MCF 10A (cell line): ENCODE measurements around the gene ATP6V0E1. TPM values are rescaled to one million over a fixed set of nuclear protein-coding genes. Genes with fewer than 3 reads are reported as not detected.
A peak's percentile ranks its signal among the peaks of the same experiment; 100 is the strongest.

Experiments used
- BruUV-seq: library from RNA; stranded (reverse); fragments of 400-500 nt; replicated peaks from 2 replicates; lab custom pipeline; 2021; lab: Mats Ljungman, UMichigan
- CTCF ChIA-PET: fragments of 300-600 bp; sonication (Branson Sonifier 250); formaldehyde crosslinking; extraction: SDS; loops from one replicate; lab custom pipeline; 2021; ENCODE audit warnings: antibody characterized with exemption, inconsistent platforms; lab: Yijun Ruan, JAX
- POLR2A ChIA-PET: fragments of 300-600, 350-650 bp; sonication (Branson Sonifier 250); formaldehyde crosslinking; extraction: SDS; loops from one replicate; lab custom pipeline; 2020; ENCODE audit warnings: antibody characterized with exemption, inconsistent platforms; lab: Yijun Ruan, JAX
- DNase-seq: peaks from one replicate; pipeline ENCODE4 v3.0.0-alpha.2; 2018; ENCODE audit not compliant: unreplicated experiment
- H3K27ac Mint-ChIP-seq: one replicate; pipeline ENCODE4 v1.8.0; 2022; ENCODE audit warnings: mild to moderate bottlenecking, low read depth, mixed read lengths; ENCODE audit not compliant: unreplicated experiment
- H3K27me3 Mint-ChIP-seq: one replicate; pipeline ENCODE4 v1.8.0; 2022; ENCODE audit warnings: mixed read lengths; ENCODE audit not compliant: insufficient read depth, unreplicated experiment
- H3K36me3 Mint-ChIP-seq: one replicate; pipeline ENCODE4 v1.8.0; 2022; ENCODE audit warnings: mild to moderate bottlenecking, moderate library complexity, mixed read lengths; ENCODE audit not compliant: insufficient read depth, unreplicated experiment
- H3K4me1 Mint-ChIP-seq: one replicate; pipeline ENCODE4 v1.8.0; 2022; ENCODE audit warnings: mixed read lengths; ENCODE audit not compliant: insufficient read depth, unreplicated experiment
- H3K4me3 Mint-ChIP-seq: one replicate; pipeline ENCODE4 v1.8.0; 2022; ENCODE audit warnings: mild to moderate bottlenecking, moderate library complexity, mixed read lengths; ENCODE audit not compliant: unreplicated experiment
- H3K9me3 Mint-ChIP-seq: one replicate; pipeline ENCODE4 v1.8.0; 2022; ENCODE audit warnings: mixed read lengths; ENCODE audit not compliant: unreplicated experiment
- CTCF ChIP-seq: fragments of 200-600 bp; IDR thresholded peaks from one replicate; pipeline ENCODE4 v1.8.0; 2022; ENCODE audit warnings: antibody characterized with exemption, mild to moderate bottlenecking; ENCODE audit not compliant: unreplicated experiment
- intact Hi-C: fragments of 100-400 bp; cut with micrococcal nuclease; formaldehyde crosslinking; loops from 2 replicates; pipeline ENCODE4 v1.14.1; 2022
- total RNA-seq: library from RNA; stranded (reverse); gene quantifications from 2 replicates; pipeline ENCODE4 v1.2.3, GENCODE V29; 2022

ATP6V0E1 gene
- total RNA-seq, 1 experiment from 2014 or later: 171 TPM

DNA sequence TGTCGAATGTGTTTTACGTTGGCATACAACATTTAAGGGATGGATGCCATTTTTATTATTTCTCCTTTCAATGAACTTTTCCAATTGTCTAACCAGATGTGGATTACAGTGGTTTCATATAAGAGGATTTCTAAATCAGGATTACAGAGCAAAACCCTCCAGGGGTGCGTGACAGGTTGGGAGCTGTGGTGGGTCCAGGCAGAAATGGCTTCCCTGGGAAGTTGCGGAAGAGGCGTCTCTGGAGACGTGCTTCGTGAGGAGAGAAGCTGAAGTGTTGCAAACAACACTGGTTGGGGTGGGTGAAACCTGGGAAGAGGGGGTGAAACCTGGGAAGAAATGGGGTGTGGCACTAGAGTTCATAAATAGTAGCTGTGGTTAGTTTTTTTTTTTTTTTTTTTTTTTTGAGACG lies 28.8 kb upstream of the ATP6V0E1 start:
- ChIA-PET POLR2A (interaction anchor here (0.6 to 4.0 kb wide), 6 partner anchors 13 to 240 kb away, joined by 3 to 14 read pairs (median 3); partner anchors contain the start of gene ATP6V0E1), CTCF (interaction anchor here (0.7 to 2.1 kb wide), 9 partner anchors 9 to 1010 kb away, joined by 3 to 12 read pairs (median 3); partner anchors contain the start of genes BNIP1 and DUSP1)
- Mint-ChIP-seq H3K36me3 (peaks cover 33% of the 10 kb centered on the region), H3K27me3 (no peaks in the 10 kb centered on the region), H3K4me3 (no peak overlapping the region), H3K4me1 (peaks cover 49% of the 10 kb centered on the region), H3K27ac (peak overlapping the region; percentile 73), H3K9me3 (no peaks in the 10 kb centered on the region)
- DNase-seq: no peak
- intact Hi-C loops: loop anchor here (10.0 kb wide), 1 partner anchor 500 kb away; no protein-coding TSS in a partner anchor
- no peak for TF ChIP-seq CTCF
- BruUV-seq: no TSS peak

GRCh38 chr5:172956228-172956627 lies 27.3 kb upstream of the ATP6V0E1 start:
- no peak for DNase-seq
- no TSS peak for BruUV-seq
- intact Hi-C loops: loop anchor here (10.0 kb wide), 1 partner anchor 499 kb away; no protein-coding TSS in a partner anchor
- peaks cover 55% of the 10 kb centered on the region for H3K4me1 Mint-ChIP-seq
- peaks cover 28% of the 10 kb centered on the region for H3K36me3 Mint-ChIP-seq
- H3K27me3 Mint-ChIP-seq: no peaks in the 10 kb centered on the region
- ChIA-PET POLR2A (interaction anchor here (0.6 to 4.0 kb wide), 4 partner anchors 185 to 364 kb away, joined by 3 to 14 read pairs (median 4); partner anchors contain the start of gene DUSP1), CTCF (interaction anchor here (1.3 kb wide), 1 partner anchor 244 kb away, joined by 3 read pairs; no protein-coding TSS in a partner anchor)
- peak overlapping the region; percentile 73 for H3K27ac Mint-ChIP-seq
- no peak overlapping the region for H3K4me3 Mint-ChIP-seq
- no peaks in the 10 kb centered on the region for H3K9me3 Mint-ChIP-seq
- no peak for TF ChIP-seq CTCF

- no peak for TF ChIP-seq CTCF
- H3K27ac Mint-ChIP-seq: peak overlapping the region; percentile 10
- intact Hi-C loops: loop anchor here (10.0 kb wide), 1 partner anchor 498 kb away; no protein-coding TSS in a partner anchor
- H3K4me1 Mint-ChIP-seq: peaks cover 55% of the 10 kb centered on the region
- CTCF ChIA-PET: interaction anchor here (0.6 to 1.3 kb wide), 4 partner anchors 42 to 325 kb away, joined by 3 to 4 read pairs (median 3); no protein-coding TSS in a partner anchor
- no peaks in the 10 kb centered on the region for H3K27me3 Mint-ChIP-seq
- no peak for DNase-seq
- POLR2A ChIA-PET: interaction anchor here (0.6 kb wide), 1 partner anchor 185 kb away, joined by 5 read pairs; no protein-coding TSS in a partner anchor
- no peak overlapping the region for H3K4me3 Mint-ChIP-seq
- no peaks in the 10 kb centered on the region for H3K9me3 Mint-ChIP-seq
- H3K36me3 Mint-ChIP-seq: peaks cover 21% of the 10 kb centered on the region
- no TSS peak for BruUV-seq
These were observed 26.6 kb upstream of the ATP6V0E1 start for GRCh38 chr5:172956936-172957335.

- no peak for TF ChIP-seq CTCF
- BruUV-seq: no TSS peak
- CTCF ChIA-PET: interaction anchor here (0.7 to 1.3 kb wide), 3 partner anchors 42 to 325 kb away, joined by 3 read pairs; no protein-coding TSS in a partner anchor
These were observed 26.1 kb upstream of the ATP6V0E1 start for GRCh38 chr5:172957458-172957857.

More at GRCh38 chr5:172957458-172957857, 26.1 kb upstream of the ATP6V0E1 start:
- Mint-ChIP-seq H3K9me3 (no peaks in the 10 kb centered on the region), H3K27ac (peak overlapping the region; percentile 10), H3K27me3 (no peaks in the 10 kb centered on the region), H3K36me3 (peaks cover 19% of the 10 kb centered on the region), H3K4me1 (peaks cover 52% of the 10 kb centered on the region), H3K4me3 (no peak overlapping the region)
- POLR2A ChIA-PET: interaction anchor here (0.6 kb wide), 1 partner anchor 185 kb away, joined by 5 read pairs; no protein-coding TSS in a partner anchor
- intact Hi-C loops: loop anchor here (10.0 kb wide), 1 partner anchor 497 kb away; no protein-coding TSS in a partner anchor
- DNase-seq: no peak
